IMR-90 (cell line): Measurements from ENCODE around the gene KBTBD7. TPM values are rescaled to one million over a fixed set of nuclear protein-coding genes. Genes with fewer than 3 reads are reported as not detected.

Source experiments
- ATAC-seq: fragments of 200-7000 bp; cut with Tn5 transposase; 2 replicates; pipeline ENCODE4 v1.9.1; 2020; ENCODE audit warnings: low read depth, mild to moderate bottlenecking, moderate library complexity
- BruUV-seq: library from RNA; stranded (reverse); fragments of 400-500 nt; replicated peaks from 2 replicates; lab custom pipeline; 2021; lab: Mats Ljungman, UMichigan
- CTCF ChIA-PET: fragments of 300-600 bp; formaldehyde crosslinking; extraction: SDS; loops from one replicate; lab custom pipeline; 2021; ENCODE audit warnings: antibody characterized with exemption; lab: Yijun Ruan, JAX
- POLR2A ChIA-PET: fragments of 300-600 bp; sonication (Branson Sonifier 250); formaldehyde crosslinking; loops from one replicate; lab custom pipeline; 2022; ENCODE audit warnings: antibody characterized with exemption; ENCODE audit not compliant: unreplicated experiment; lab: Charles Lee
- DNase-seq: peaks from one replicate; pipeline ENCODE4 v3.0.0; 2013
- H2AFZ ChIP-seq: replicated peaks from 2 replicates; pipeline ENCODE3; 2013; ENCODE audit warnings: low read length, mild to moderate bottlenecking; ENCODE audit not compliant: poor library complexity
- H2AK5ac ChIP-seq: 2 replicates; pipeline ENCODE4 v1.6.1; 2013; ENCODE audit warnings: low read depth, low read length, inconsistent platforms
- H2AK9ac ChIP-seq: replicated peaks from 2 replicates; pipeline ENCODE3; 2013; ENCODE audit warnings: mild to moderate bottlenecking, low read depth, low read length, moderate library complexity; ENCODE audit not compliant: poor library complexity
- H2BK120ac ChIP-seq: 2 replicates; pipeline ENCODE4 v1.6.1; 2013; ENCODE audit warnings: low read depth, low read length, inconsistent platforms
- H2BK15ac ChIP-seq: 3 replicates; pipeline ENCODE4 v1.6.1; 2013; ENCODE audit warnings: low read depth, low read length, inconsistent platforms
- H2BK20ac ChIP-seq: 2 replicates; pipeline ENCODE4 v1.6.1; 2013; ENCODE audit warnings: low read depth, mild to moderate bottlenecking, inconsistent platforms, low read length, moderate library complexity
- H2BK5ac ChIP-seq: 2 replicates; pipeline ENCODE4 v1.6.1; 2013; ENCODE audit warnings: mild to moderate bottlenecking, low read depth, low read length, inconsistent platforms; ENCODE audit not compliant: poor library complexity, severe bottlenecking
- H3K14ac ChIP-seq: replicated peaks from 2 replicates; pipeline ENCODE4 v1.6.1; 2013; ENCODE audit warnings: low read depth, low read length, inconsistent platforms
- H3K18ac ChIP-seq: 2 replicates; pipeline ENCODE4 v1.6.1; 2013; ENCODE audit warnings: low read depth, low read length, control low read depth
- H3K23ac ChIP-seq: 2 replicates; pipeline ENCODE4 v1.6.1; 2013; ENCODE audit warnings: low read depth, low read length, inconsistent platforms
- H3K27ac ChIP-seq: 2 replicates; pipeline ENCODE4 v1.5.1; 2013; ENCODE audit warnings: mild to moderate bottlenecking, control low read depth, low read length; ENCODE audit not compliant: insufficient read depth
- H3K27me3 ChIP-seq: 2 replicates; pipeline ENCODE4 v1.6.1; 2013; ENCODE audit warnings: low read length; ENCODE audit not compliant: control insufficient read depth, insufficient read depth
- H3K36me3 ChIP-seq: 2 replicates; pipeline ENCODE4 v1.6.1; 2013; ENCODE audit warnings: low read length, mixed read lengths; ENCODE audit not compliant: control insufficient read depth, insufficient read depth
- H3K4ac ChIP-seq: 2 replicates; pipeline ENCODE4 v1.6.1; 2013; ENCODE audit warnings: low read depth, low read length, inconsistent platforms
- H3K4me1 ChIP-seq: 2 replicates; pipeline ENCODE4 v1.6.1; 2013; ENCODE audit warnings: low read length, mixed read lengths; ENCODE audit not compliant: control insufficient read depth, insufficient read depth
- H3K4me2 ChIP-seq: 2 replicates; pipeline ENCODE4 v1.6.1; 2013; ENCODE audit warnings: low read depth, mild to moderate bottlenecking, control low read depth, low read length, moderate library complexity
- H3K4me3 ChIP-seq: 2 replicates; pipeline ENCODE4 v1.5.1; 2013; ENCODE audit warnings: low read depth, mild to moderate bottlenecking, control low read depth, low read length, moderate library complexity; ENCODE audit not compliant: insufficient read depth
- H3K56ac ChIP-seq: 2 replicates; pipeline ENCODE4 v1.6.1; 2013; ENCODE audit warnings: low read length, inconsistent platforms; ENCODE audit not compliant: insufficient read depth; ENCODE audit errors: extremely low read depth
- H3K79me1 ChIP-seq, 2 experiments: 2 replicates each; pipeline ENCODE4 v1.6.1; 2013; ENCODE audit warnings: low read length in 2 of 2, inconsistent platforms in 1 of 2, low read depth in 1 of 2
- H3K9ac ChIP-seq: 2 replicates; pipeline ENCODE4 v1.6.1; 2013; ENCODE audit warnings: low read depth, low read length, control low read depth
- H3K9me1 ChIP-seq: 2 replicates; pipeline ENCODE4 v1.6.1; 2013; ENCODE audit warnings: low read length, inconsistent platforms; ENCODE audit not compliant: insufficient read depth
- H3K9me3 ChIP-seq: 2 replicates; pipeline ENCODE4 v1.6.1; 2013; ENCODE audit warnings: low read length; ENCODE audit not compliant: control insufficient read depth, insufficient read depth
- H4K20me1 ChIP-seq: 2 replicates; pipeline ENCODE4 v1.6.1; 2013; ENCODE audit warnings: low read length, inconsistent platforms; ENCODE audit not compliant: insufficient read depth
- H4K5ac ChIP-seq: 2 replicates; pipeline ENCODE4 v1.6.1; 2013; ENCODE audit warnings: mild to moderate bottlenecking, low read depth, low read length, control low read depth
- H4K8ac ChIP-seq, 2 experiments: 2 replicates each; pipeline ENCODE4 v1.6.1; 2013; ENCODE audit warnings: low read depth in 2 of 2, low read length in 2 of 2, control low read depth in 1 of 2, inconsistent platforms in 1 of 2
- H4K91ac ChIP-seq: 2 replicates; pipeline ENCODE4 v1.6.1; 2013; ENCODE audit warnings: low read depth, low read length, inconsistent platforms; ENCODE audit not compliant: insufficient read depth
- FOS ChIP-seq: fragments of 150-350 bp; IDR thresholded peaks from 2 replicates; pipeline ENCODE4 v1.6.1; 2016; ENCODE audit warnings: low read depth, low read length
- MAFK ChIP-seq: IDR thresholded peaks from 2 replicates; pipeline ENCODE4 v1.6.1; 2012; ENCODE audit warnings: low read depth, low read length, improper control_type of control experiment
- MXI1 ChIP-seq: IDR thresholded peaks from 2 replicates; pipeline ENCODE4 v1.6.1; 2012; ENCODE audit warnings: low read depth, mild to moderate bottlenecking, low read length, moderate library complexity, borderline replicate concordance
- RCOR1 ChIP-seq: IDR thresholded peaks from 2 replicates; pipeline ENCODE4 v1.6.1; 2012; ENCODE audit warnings: mild to moderate bottlenecking, low read length, improper control_type of control experiment; ENCODE audit not compliant: insufficient replicate concordance
- USF2 ChIP-seq: fragments of 150-350 bp; IDR thresholded peaks from 2 replicates; pipeline ENCODE4 v1.6.1; 2017; ENCODE audit warnings: mild to moderate bottlenecking, antibody characterized with exemption, low read length, low read depth
- dilution Hi-C: fragments of 300-500 bp; cut with HindIII; formaldehyde crosslinking; loops from one replicate; pipeline ENCODE4 v1.14.3; 2018; ENCODE audit warnings: low sequenced_read_pairs; ENCODE audit not compliant: unreplicated experiment
- in situ Hi-C: fragments of 300-500 bp; cut with MboI; formaldehyde crosslinking; loops from 3 replicates; pipeline ENCODE4 v1.14.3; 2019; ENCODE audit warnings: low sequenced_read_pairs, inconsistent platforms, mixed read lengths
- intact Hi-C: fragments of 100-400 bp; cut with micrococcal nuclease; formaldehyde crosslinking; loops from 2 replicates; pipeline ENCODE4 v1.10.0; 2022
- polyA plus RNA-seq, 3 experiments: library from polyadenylated mRNA; depleted of rRNA; stranded (reverse); fragments of >200 nt; gene quantifications; 2 replicates each; pipeline ENCODE4 v1.2.3, GENCODE V29; 2012; ENCODE audit warnings: low replicate concordance in 1 of 3
- total RNA-seq: library from RNA; depleted of rRNA; stranded (reverse); fragments of >200 nt; gene quantifications from 2 replicates; pipeline ENCODE4 v1.2.3, GENCODE V29; 2012

KBTBD7 gene
- total and polyA plus RNA-seq, 2 of the 4 experiments (the other 2 are of a cell fraction), result 2.1 to 7.9 TPM

- no peak overlapping the region for H2BK15ac ChIP-seq
- in situ Hi-C loops (loop anchor here (10.0 kb wide), 1 partner anchor 155 kb away; no protein-coding TSS in a partner anchor), dilution Hi-C loops (no loop called here), intact Hi-C loops (loop anchor here (10.0 kb wide), 1 partner anchor 445 kb away; the partner anchor contains the start of gene SLC25A15)
- H3K36me3 ChIP-seq, result peaks cover 8% of the 10 kb centered on the region
- H3K79me1 ChIP-seq, result no peaks in the 10 kb centered on the region
- H2AK5ac ChIP-seq, result no peak overlapping the region
- H3K18ac ChIP-seq, result no peak overlapping the region
- no peak overlapping the region for H4K8ac ChIP-seq
- no peak for DNase-seq
- H3K56ac ChIP-seq, result no peak overlapping the region
- TF ChIP-seq FOS (no peak), MAFK (peak; percentile 98), MXI1 (no peak), USF2 (no peak), RCOR1 (no peak)
- no peak overlapping the region for H2BK120ac ChIP-seq
- no TSS peak for BruUV-seq
- H3K9me3 ChIP-seq, result no peaks in the 10 kb centered on the region
- H2AK9ac ChIP-seq, result no peak overlapping the region
- H3K4me1 ChIP-seq, result peaks cover 7% of the 10 kb centered on the region
- no peak overlapping the region for H2BK20ac ChIP-seq
- ATAC-seq, result no peak
- H3K27me3 ChIP-seq, result no peaks in the 10 kb centered on the region
- no peak overlapping the region for H3K4ac ChIP-seq
- POLR2A ChIA-PET, result no interaction called here
- no peak overlapping the region for H2BK5ac ChIP-seq
- no peak overlapping the region for H4K91ac ChIP-seq
- H3K4me2 ChIP-seq, result no peak overlapping the region
- no peaks in the 10 kb centered on the region for H4K20me1 ChIP-seq
- no peak overlapping the region for H3K27ac ChIP-seq
- no peak overlapping the region for H3K9ac ChIP-seq
- no peak overlapping the region for H4K5ac ChIP-seq
- H3K9me1 ChIP-seq, result peaks cover 6% of the 10 kb centered on the region; the same call in 1 of the 2 replicates
- H3K14ac ChIP-seq, result no peak overlapping the region
- H3K23ac ChIP-seq, result no peak overlapping the region
- no peak overlapping the region for H2AFZ ChIP-seq
- CTCF ChIA-PET, result no interaction called here
- no peak overlapping the region for H3K4me3 ChIP-seq
Measured at GRCh38 chr13:41229356-41229755, 35.0 kb upstream of the KBTBD7 start.
